ENCODE data around the gene DUSP22. TPM values are rescaled to one million over a fixed set of nuclear protein-coding genes. Genes with fewer than 3 reads are reported as not detected.

DUSP22 gene
- polyA plus RNA-seq, 1 of the 3 experiments (the other 2 are of a cell fraction) = 6.8 TPM

DNA sequence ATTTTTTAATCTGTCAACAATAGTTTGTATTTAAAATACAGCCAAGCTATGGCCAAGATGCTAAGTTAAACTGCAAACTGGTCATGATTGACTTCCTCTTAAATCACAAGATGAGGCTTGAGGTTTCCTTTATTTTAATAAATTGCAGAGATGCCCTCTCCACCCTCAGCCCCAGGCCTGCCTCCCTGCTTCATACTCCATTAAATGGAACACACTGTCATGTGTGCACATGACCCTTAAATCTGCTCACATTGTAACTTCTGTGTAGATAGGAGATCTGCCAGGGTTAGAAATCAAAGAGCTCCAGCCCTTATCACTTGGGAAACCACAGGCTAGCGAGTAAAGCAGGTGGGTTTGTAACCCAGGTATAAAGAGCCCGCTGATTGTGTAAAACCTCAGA is 20.8 kb downstream of the DUSP22 start:
- no peak overlapping the region for H3K9ac ChIP-seq
- H2AFZ ChIP-seq (ENCODE audit: low read depth) = no peak overlapping the region
- 57% methylated on average over 2 of the region's 2 CpGs for WGBS (ENCODE audit: low lambda C conversion rate)
- no peaks in the 10 kb centered on the region for H3F3A ChIP-seq (replicated peaks; ENCODE audit: insufficient read depth)
- no peaks in the 10 kb centered on the region for H3K79me2 ChIP-seq (ENCODE audit: insufficient read depth)
- H3K4me1 ChIP-seq (ENCODE audit: control insufficient read depth in 1 of 2, insufficient read depth in 2 of 2, low read depth in 1 of 2, low read length in 1 of 2) = no peaks in the 10 kb centered on the region; a peak in 1 of 4 replicates
- TF ChIP-seq, protein P1, sequence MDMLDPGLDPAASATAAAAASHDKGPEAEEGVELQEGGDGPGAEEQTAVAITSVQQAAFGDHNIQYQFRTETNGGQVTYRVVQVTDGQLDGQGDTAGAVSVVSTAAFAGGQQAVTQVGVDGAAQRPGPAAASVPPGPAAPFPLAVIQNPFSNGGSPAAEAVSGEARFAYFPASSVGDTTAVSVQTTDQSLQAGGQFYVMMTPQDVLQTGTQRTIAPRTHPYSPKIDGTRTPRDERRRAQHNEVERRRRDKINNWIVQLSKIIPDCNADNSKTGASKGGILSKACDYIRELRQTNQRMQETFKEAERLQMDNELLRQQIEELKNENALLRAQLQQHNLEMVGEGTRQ (IDR thresholded peaks at IDR 0.05; ENCODE audit: borderline replicate concordance, low read depth, low read length) = no peak
- no peak for TF ChIP-seq SIN3A (IDR thresholded peaks at IDR 0.05; ENCODE audit: borderline replicate concordance, low read depth, low read length)
- no peak for TF ChIP-seq ZBTB33 (IDR thresholded peaks at IDR 0.05; ENCODE audit: borderline replicate concordance, low read depth)
- no peak for TF ChIP-seq RAD21 (IDR thresholded peaks at IDR 0.05; ENCODE audit: low read length)
- no peak for TF ChIP-seq TCF12 (IDR thresholded peaks at IDR 0.05)
- TF ChIP-seq NRF1 (IDR thresholded peaks at IDR 0.05; ENCODE audit: low read depth, low read length) = no peak
- TF ChIP-seq USF1 (IDR thresholded peaks at IDR 0.05; ENCODE audit: borderline replicate concordance, low read depth) = no peak
- TF ChIP-seq FOXM1 (IDR thresholded peaks at IDR 0.05; ENCODE audit: low read depth) = no peak
- TF ChIP-seq RXRA (IDR thresholded peaks at IDR 0.05; ENCODE audit: borderline replicate concordance, low read depth) = no peak
- TF ChIP-seq RFX5 (IDR thresholded peaks at IDR 0.05; ENCODE audit: low read length) = no peak
- TF ChIP-seq NFIC (IDR thresholded peaks at IDR 0.05; ENCODE audit: borderline replicate concordance) = no peak
- H3K9me2 ChIP-seq = no peaks in the 10 kb centered on the region
- no peak for DNase-seq
- H4K20me1 ChIP-seq (ENCODE audit: insufficient read depth) = no peaks in the 10 kb centered on the region
- H3K27ac ChIP-seq (ENCODE audit: low read depth in 2 of 2, low read length in 1 of 2) = no peak overlapping the region
- H3K4me3 ChIP-seq (ENCODE audit: low read depth in 2 of 2, low read length in 1 of 2) = no peak overlapping the region
- H3K4me2 ChIP-seq = no peak overlapping the region
- POLR2A ChIA-PET = no interaction called here
- no peaks in the 10 kb centered on the region for H3K36me3 ChIP-seq (replicated peaks in 1 of 2; ENCODE audit: control insufficient read depth in 1 of 2, insufficient read depth in 2 of 2, low read length in 1 of 2)
- no peaks in the 10 kb centered on the region for H3K9me3 ChIP-seq
- CTCF ChIA-PET = interaction anchor here (0.6 to 1.2 kb wide), 3 partner anchors 14 to 123 kb away, joined by 3 to 4 read pairs (median 3); no protein-coding TSS in a partner anchor
- H3K27me3 ChIP-seq (ENCODE audit: insufficient read depth) = peaks cover 11% of the 10 kb centered on the region; the same call in 1 of the 2 replicates

DNA sequence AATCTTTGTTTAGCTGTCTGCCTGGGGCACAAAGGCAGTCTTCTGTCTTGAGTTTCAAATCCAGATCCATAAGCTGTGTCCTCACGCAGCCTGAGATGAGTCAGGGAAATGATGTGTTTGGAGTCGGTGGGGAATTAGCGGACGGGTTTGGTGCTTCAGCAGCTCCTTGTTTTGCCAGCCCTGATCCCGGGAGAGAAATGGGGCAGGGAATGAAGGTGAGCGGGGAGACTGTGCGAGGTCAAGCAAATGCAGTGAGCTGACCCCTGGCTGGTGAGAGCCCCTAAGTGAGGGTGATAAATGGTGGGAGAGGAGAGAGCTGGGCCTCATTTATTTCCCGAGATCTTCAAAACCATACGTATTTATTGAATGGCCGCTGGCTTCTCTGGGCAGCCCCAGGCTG is 21.6 kb downstream of the DUSP22 start:
- no peaks in the 10 kb centered on the region for H4K20me1 ChIP-seq (ENCODE audit: insufficient read depth)
- DNase-seq = no peak
- no peaks in the 10 kb centered on the region for H3K79me2 ChIP-seq (ENCODE audit: insufficient read depth)
- no peaks in the 10 kb centered on the region; a peak in 1 of 4 replicates for H3K4me1 ChIP-seq (ENCODE audit: control insufficient read depth in 1 of 2, insufficient read depth in 2 of 2, low read depth in 1 of 2, low read length in 1 of 2)
- H3K9me2 ChIP-seq = no peaks in the 10 kb centered on the region
- ChIA-PET CTCF (interaction anchor here (1.0 kb wide), 1 partner anchor 14 kb away, joined by 3 read pairs; no protein-coding TSS in a partner anchor), POLR2A (no interaction called here)
- peaks cover 3% of the 10 kb centered on the region; the same call in 1 of the 2 replicates for H3K27me3 ChIP-seq (ENCODE audit: insufficient read depth)
- H3K4me3 ChIP-seq (ENCODE audit: low read depth in 2 of 2, low read length in 1 of 2) = no peak overlapping the region
- H3K9me3 ChIP-seq = no peaks in the 10 kb centered on the region
- no peak overlapping the region for H3K4me2 ChIP-seq
- H3K9ac ChIP-seq = no peak overlapping the region
- no peaks in the 10 kb centered on the region for H3K36me3 ChIP-seq (replicated peaks in 1 of 2; ENCODE audit: control insufficient read depth in 1 of 2, insufficient read depth in 2 of 2, low read length in 1 of 2)
- WGBS (ENCODE audit: low lambda C conversion rate) = 54% methylated on average over 10 of the region's 10 CpGs
- no peak overlapping the region for H3K27ac ChIP-seq (ENCODE audit: low read depth in 2 of 2, low read length in 1 of 2)
- H3F3A ChIP-seq (replicated peaks; ENCODE audit: insufficient read depth) = no peaks in the 10 kb centered on the region
- no peak overlapping the region for H2AFZ ChIP-seq (ENCODE audit: low read depth)
- TF ChIP-seq, protein P1 (IDR thresholded peaks at IDR 0.05; ENCODE audit: borderline replicate concordance, low read depth, low read length) = no peak
- TF ChIP-seq TCF12 (IDR thresholded peaks at IDR 0.05) (no peak), TAF1 (IDR thresholded peaks at IDR 0.05; ENCODE audit: borderline replicate concordance, low read depth, low read length) (no peak), USF1 (IDR thresholded peaks at IDR 0.05; ENCODE audit: borderline replicate concordance, low read depth) (no peak), GABPA (IDR thresholded peaks at IDR 0.05; ENCODE audit: low read depth) (no peak), EP300 (IDR thresholded peaks at IDR 0.05; ENCODE audit: borderline replicate concordance in 1 of 2, low read depth in 1 of 2, low read length in 1 of 2) (no peak), MAX (IDR thresholded peaks at IDR 0.05; ENCODE audit: low read depth) (no peak), ZBTB33 (IDR thresholded peaks at IDR 0.05; ENCODE audit: borderline replicate concordance, low read depth) (no peak), RFX5 (IDR thresholded peaks at IDR 0.05; ENCODE audit: low read length) (no peak), JUND (IDR thresholded peaks at IDR 0.05) (no peak)
- TF ChIP-seq, protein P2, sequence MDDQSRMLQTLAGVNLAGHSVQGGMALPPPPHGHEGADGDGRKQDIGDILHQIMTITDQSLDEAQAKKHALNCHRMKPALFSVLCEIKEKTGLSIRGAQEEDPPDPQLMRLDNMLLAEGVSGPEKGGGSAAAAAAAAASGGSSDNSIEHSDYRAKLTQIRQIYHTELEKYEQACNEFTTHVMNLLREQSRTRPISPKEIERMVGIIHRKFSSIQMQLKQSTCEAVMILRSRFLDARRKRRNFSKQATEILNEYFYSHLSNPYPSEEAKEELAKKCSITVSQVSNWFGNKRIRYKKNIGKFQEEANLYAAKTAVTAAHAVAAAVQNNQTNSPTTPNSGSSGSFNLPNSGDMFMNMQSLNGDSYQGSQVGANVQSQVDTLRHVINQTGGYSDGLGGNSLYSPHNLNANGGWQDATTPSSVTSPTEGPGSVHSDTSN (IDR thresholded peaks at IDR 0.05) = no peak
